ENCODE measurements around the gene NUAK1. TPM values are rescaled to one million over a fixed set of nuclear protein-coding genes. Genes with fewer than 3 reads are reported as not detected.

NUAK1 gene
- under 1 TPM; 0.73 to 0.82 TPM for polyA plus RNA-seq

- Histone ChIP-seq H3K9me3 (ENCODE audit: control insufficient read depth in 2 of 2, insufficient read depth in 1 of 2, low read depth in 1 of 2, low read length in 1 of 2) (no peaks in the 10 kb centered on the region), H3K27me3 (ENCODE audit: control insufficient read depth in 1 of 2, insufficient read depth in 2 of 2, low read length in 2 of 2) (no peaks in the 10 kb centered on the region), H3K4me1 (ENCODE audit: control insufficient read depth in 2 of 2, insufficient read depth in 2 of 2, low read length in 1 of 2) (peaks cover 2 to 9% of the 10 kb centered on the region in 2 donors), H3K36me3 (ENCODE audit: control insufficient read depth in 2 of 2, insufficient read depth in 2 of 2, low read length in 1 of 2) (no peaks in the 10 kb centered on the region), H3K27ac (ENCODE audit: low read depth in 2 of 2, low read length in 1 of 2) (peak within 1 kb of the TSS; percentile 53 to 77), H3K4me3 (ENCODE audit: low read depth in 1 of 2, low read length in 2 of 2) (peak within 1 kb of the TSS; percentile 48 to 63)
- WGBS, 2 donors = 1% methylated on average over 47 to 106 of the region's 106 CpGs
Observed at GRCh38 chr12:106138633-106139421, at the start of gene NUAK1. NUAK1 (minus strand) TSS chr12:106138954; CDS start chr12:106138653, 301 bp downstream.

GRCh38 chr12:106188256-106188655, 49.5 kb upstream of the NUAK1 start:
- Histone ChIP-seq H3K27me3 (ENCODE audit: control insufficient read depth in 1 of 2, insufficient read depth in 2 of 2, low read length in 2 of 2) (no peaks in the 10 kb centered on the region), H3K9me3 (ENCODE audit: control insufficient read depth in 2 of 2, insufficient read depth in 1 of 2, low read depth in 1 of 2, low read length in 1 of 2) (no peaks in the 10 kb centered on the region), H3K4me1 (ENCODE audit: control insufficient read depth in 2 of 2, insufficient read depth in 2 of 2, low read length in 1 of 2) (no peaks in the 10 kb centered on the region), H3K4me3 (ENCODE audit: low read depth in 1 of 2, low read length in 2 of 2) (no peak overlapping the region), H3K27ac (ENCODE audit: low read depth in 2 of 2, low read length in 1 of 2) (no peak overlapping the region), H3K36me3 (ENCODE audit: control insufficient read depth in 2 of 2, insufficient read depth in 2 of 2, low read length in 1 of 2) (no peaks in the 10 kb centered on the region)
- 56% methylated on average over 10 of the region's 10 CpGs for WGBS, 2 donors

DNA sequence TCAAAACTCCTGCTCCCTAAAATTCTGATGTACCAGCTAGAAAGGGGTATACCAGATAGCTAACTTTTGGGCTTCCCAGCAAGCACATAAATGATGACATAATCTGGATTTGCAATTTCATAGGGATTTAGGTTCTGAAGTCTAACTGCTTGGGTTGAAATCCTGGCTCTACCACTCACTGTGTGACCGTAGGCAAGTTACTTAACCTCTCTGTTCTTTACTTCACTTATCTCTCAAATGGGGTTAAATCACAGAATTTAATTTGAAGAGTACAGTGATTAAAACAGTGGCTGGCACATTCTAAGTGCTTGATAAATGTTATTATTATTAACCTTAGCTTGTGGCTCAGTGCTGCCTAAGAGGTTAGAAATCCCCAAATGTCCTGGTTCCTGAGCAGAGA, 49.1 kb upstream of the NUAK1 start:
- 86 to 98% methylated on average over 1 of the region's 1 CpG for WGBS, 2 donors
- Histone ChIP-seq H3K36me3 (ENCODE audit: control insufficient read depth in 2 of 2, insufficient read depth in 2 of 2, low read length in 1 of 2) (no peaks in the 10 kb centered on the region), H3K9me3 (ENCODE audit: control insufficient read depth in 2 of 2, insufficient read depth in 1 of 2, low read depth in 1 of 2, low read length in 1 of 2) (no peaks in the 10 kb centered on the region), H3K4me3 (ENCODE audit: low read depth in 1 of 2, low read length in 2 of 2) (no peak overlapping the region), H3K27me3 (ENCODE audit: control insufficient read depth in 1 of 2, insufficient read depth in 2 of 2, low read length in 2 of 2) (no peaks in the 10 kb centered on the region), H3K4me1 (ENCODE audit: control insufficient read depth in 2 of 2, insufficient read depth in 2 of 2, low read length in 1 of 2) (no peaks in the 10 kb centered on the region), H3K27ac (ENCODE audit: low read depth in 2 of 2, low read length in 1 of 2) (no peak overlapping the region)

DNA sequence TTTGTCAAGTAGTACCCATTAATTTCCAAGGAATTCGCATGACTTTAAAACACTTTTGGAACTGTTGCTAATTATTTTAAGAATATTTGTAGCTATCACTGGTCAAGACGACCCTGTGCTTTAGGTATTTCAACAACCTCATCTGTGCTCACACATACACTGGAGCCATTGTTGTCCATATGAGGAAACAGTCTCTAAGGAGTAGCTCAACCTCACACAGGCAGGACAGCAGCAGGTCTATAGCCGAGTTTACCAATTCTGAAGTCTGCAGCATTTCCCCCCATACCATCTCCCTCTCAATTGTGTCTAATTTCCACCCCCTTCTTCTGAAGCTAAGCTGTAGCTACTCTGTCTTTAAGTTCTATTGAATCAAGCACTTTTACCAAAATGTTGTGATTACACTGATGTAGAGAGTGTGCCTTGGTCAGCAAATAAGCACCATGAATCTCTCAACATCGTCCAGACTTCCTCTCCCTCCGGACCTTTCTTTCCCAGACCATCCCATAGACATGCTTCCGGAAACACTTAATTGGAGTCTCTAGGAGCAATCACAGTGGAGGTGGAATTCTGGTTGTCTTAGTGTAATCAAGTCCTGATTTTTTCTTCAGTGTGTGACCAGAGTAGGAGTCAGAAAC, 48.5 kb upstream of the NUAK1 start:
- no peaks in the 10 kb centered on the region for H3K4me1 ChIP-seq (ENCODE audit: control insufficient read depth in 2 of 2, insufficient read depth in 2 of 2, low read length in 1 of 2)
- 61 to 64% methylated on average over 6 of the region's 6 CpGs for WGBS, 2 donors
- H3K27me3 ChIP-seq (ENCODE audit: control insufficient read depth in 1 of 2, insufficient read depth in 2 of 2, low read length in 2 of 2) = no peaks in the 10 kb centered on the region
- no peaks in the 10 kb centered on the region for H3K36me3 ChIP-seq (ENCODE audit: control insufficient read depth in 2 of 2, insufficient read depth in 2 of 2, low read length in 1 of 2)
- no peak overlapping the region for H3K27ac ChIP-seq (ENCODE audit: low read depth in 2 of 2, low read length in 1 of 2)
- no peak overlapping the region for H3K4me3 ChIP-seq (ENCODE audit: low read depth in 1 of 2, low read length in 2 of 2)
- no peaks in the 10 kb centered on the region for H3K9me3 ChIP-seq (ENCODE audit: control insufficient read depth in 2 of 2, insufficient read depth in 1 of 2, low read depth in 1 of 2, low read length in 1 of 2)

GRCh38 chr12:106183735-106184134, 45.0 kb upstream of the NUAK1 start:
- H3K27ac ChIP-seq (ENCODE audit: low read depth in 2 of 2, low read length in 1 of 2) = no peak overlapping the region
- H3K4me3 ChIP-seq (ENCODE audit: low read depth in 1 of 2, low read length in 2 of 2) = no peak overlapping the region
- peaks cover 0 to 2% of the 10 kb centered on the region in 2 donors for H3K4me1 ChIP-seq (ENCODE audit: control insufficient read depth in 2 of 2, insufficient read depth in 2 of 2, low read length in 1 of 2)
- H3K36me3 ChIP-seq (ENCODE audit: control insufficient read depth in 2 of 2, insufficient read depth in 2 of 2, low read length in 1 of 2) = no peaks in the 10 kb centered on the region
- no peaks in the 10 kb centered on the region for H3K9me3 ChIP-seq (ENCODE audit: control insufficient read depth in 2 of 2, insufficient read depth in 1 of 2, low read depth in 1 of 2, low read length in 1 of 2)
- H3K27me3 ChIP-seq (ENCODE audit: control insufficient read depth in 1 of 2, insufficient read depth in 2 of 2, low read length in 2 of 2) = no peaks in the 10 kb centered on the region
- 86 to 91% methylated on average over 4 of the region's 4 CpGs for WGBS, 2 donors

DNA sequence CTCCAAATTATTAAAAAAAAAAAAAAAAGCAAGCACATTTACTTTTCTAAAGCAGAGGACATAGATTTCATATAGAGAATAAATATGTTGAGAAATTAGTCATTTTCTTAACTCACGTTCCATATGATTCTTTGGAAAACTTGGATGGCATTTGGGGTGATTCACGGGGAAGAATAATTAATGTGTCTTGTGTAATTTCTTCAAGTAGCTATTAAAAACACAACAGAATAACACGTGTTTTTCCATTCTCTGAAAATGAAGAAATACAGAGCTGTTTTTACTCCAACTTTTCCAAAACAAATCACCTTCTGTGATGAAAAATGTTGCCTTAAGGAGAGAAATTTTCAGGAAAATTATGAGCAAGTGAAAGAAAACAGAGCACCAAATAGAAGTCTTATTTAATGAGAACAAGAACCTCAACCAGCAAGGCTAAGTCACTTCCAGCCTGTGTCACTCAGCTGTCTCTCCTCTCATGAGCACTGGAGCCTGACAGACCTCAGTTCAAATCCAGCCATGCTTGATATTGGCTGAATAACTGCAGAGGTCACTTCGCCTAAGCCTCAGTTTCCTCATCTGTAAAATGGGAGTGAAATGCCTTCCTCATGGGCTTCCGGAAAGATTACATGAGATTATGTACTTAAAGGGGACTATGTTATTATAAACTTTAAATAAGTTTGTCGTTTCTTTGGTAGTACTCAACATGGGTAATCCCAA, 42.8 kb upstream of the NUAK1 start:
- no peak overlapping the region for H3K4me3 ChIP-seq (ENCODE audit: low read depth in 1 of 2, low read length in 2 of 2)
- 71 to 78% methylated on average over 6 of the region's 6 CpGs for WGBS, 2 donors
- no peaks in the 10 kb centered on the region for H3K9me3 ChIP-seq (ENCODE audit: control insufficient read depth in 2 of 2, insufficient read depth in 1 of 2, low read depth in 1 of 2, low read length in 1 of 2)
- H3K27me3 ChIP-seq (ENCODE audit: control insufficient read depth in 1 of 2, insufficient read depth in 2 of 2, low read length in 2 of 2) = peaks cover 0 to 2% of the 10 kb centered on the region in 2 donors
- no peak overlapping the region for H3K27ac ChIP-seq (ENCODE audit: low read depth in 2 of 2, low read length in 1 of 2)
- H3K36me3 ChIP-seq (ENCODE audit: control insufficient read depth in 2 of 2, insufficient read depth in 2 of 2, low read length in 1 of 2) = no peaks in the 10 kb centered on the region
- peaks cover 0 to 2% of the 10 kb centered on the region in 2 donors for H3K4me1 ChIP-seq (ENCODE audit: control insufficient read depth in 2 of 2, insufficient read depth in 2 of 2, low read length in 1 of 2)

GRCh38 chr12:106179086-106179485, 40.3 kb upstream of the NUAK1 start:
- 59 to 69% methylated on average over 3 of the region's 3 CpGs for WGBS, 2 donors
- no peaks in the 10 kb centered on the region for H3K36me3 ChIP-seq (ENCODE audit: control insufficient read depth in 2 of 2, insufficient read depth in 2 of 2, low read length in 1 of 2)
- peaks cover 0 to 3% of the 10 kb centered on the region in 2 donors for H3K27me3 ChIP-seq (ENCODE audit: control insufficient read depth in 1 of 2, insufficient read depth in 2 of 2, low read length in 2 of 2)
- H3K4me1 ChIP-seq (ENCODE audit: control insufficient read depth in 2 of 2, insufficient read depth in 2 of 2, low read length in 1 of 2) = peaks cover 0 to 2% of the 10 kb centered on the region in 2 donors
- H3K9me3 ChIP-seq (ENCODE audit: control insufficient read depth in 2 of 2, insufficient read depth in 1 of 2, low read depth in 1 of 2, low read length in 1 of 2) = no peaks in the 10 kb centered on the region
- no peak overlapping the region for H3K27ac ChIP-seq (ENCODE audit: low read depth in 2 of 2, low read length in 1 of 2)
- H3K4me3 ChIP-seq (ENCODE audit: low read depth in 1 of 2, low read length in 2 of 2) = no peak overlapping the region

DNA sequence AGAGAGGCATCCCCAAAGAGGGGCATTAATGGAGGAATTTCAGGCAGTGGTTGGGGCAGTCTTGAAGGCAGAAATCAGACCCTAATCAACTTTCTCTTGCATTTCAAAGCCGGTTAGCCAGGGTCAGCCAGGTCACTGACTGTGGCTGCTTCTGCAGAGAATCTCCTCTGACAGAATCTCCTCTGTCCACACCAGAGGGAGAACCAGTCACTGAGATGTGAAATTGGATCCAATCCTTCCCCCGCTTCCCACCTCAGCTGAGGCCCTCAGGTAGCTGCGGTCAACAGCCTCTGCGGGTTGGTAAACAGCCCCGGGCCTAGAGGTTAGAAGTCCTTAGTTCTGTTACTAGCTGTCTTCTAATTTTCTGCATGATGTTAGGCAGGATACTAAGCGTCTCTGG, 39.8 kb upstream of the NUAK1 start:
- no peak overlapping the region for H3K4me3 ChIP-seq (ENCODE audit: low read depth in 1 of 2, low read length in 2 of 2)
- H3K4me1 ChIP-seq (ENCODE audit: control insufficient read depth in 2 of 2, insufficient read depth in 2 of 2, low read length in 1 of 2) = peaks cover 0 to 2% of the 10 kb centered on the region in 2 donors
- 84 to 90% methylated on average over 6 of the region's 6 CpGs for WGBS, 2 donors
- H3K9me3 ChIP-seq (ENCODE audit: control insufficient read depth in 2 of 2, insufficient read depth in 1 of 2, low read depth in 1 of 2, low read length in 1 of 2) = no peaks in the 10 kb centered on the region
- H3K27ac ChIP-seq (ENCODE audit: low read depth in 2 of 2, low read length in 1 of 2) = no peak overlapping the region
- peaks cover 0 to 3% of the 10 kb centered on the region in 2 donors for H3K27me3 ChIP-seq (ENCODE audit: control insufficient read depth in 1 of 2, insufficient read depth in 2 of 2, low read length in 2 of 2)
- no peaks in the 10 kb centered on the region for H3K36me3 ChIP-seq (ENCODE audit: control insufficient read depth in 2 of 2, insufficient read depth in 2 of 2, low read length in 1 of 2)

GRCh38 chr12:106176560-106176959, 37.8 kb upstream of the NUAK1 start:
- 86 to 88% methylated on average over 3 of the region's 3 CpGs for WGBS, 2 donors
- peaks cover 0 to 2% of the 10 kb centered on the region in 2 donors for H3K4me1 ChIP-seq (ENCODE audit: control insufficient read depth in 2 of 2, insufficient read depth in 2 of 2, low read length in 1 of 2)
- no peak overlapping the region for H3K4me3 ChIP-seq (ENCODE audit: low read depth in 1 of 2, low read length in 2 of 2)
- no peaks in the 10 kb centered on the region for H3K9me3 ChIP-seq (ENCODE audit: control insufficient read depth in 2 of 2, insufficient read depth in 1 of 2, low read depth in 1 of 2, low read length in 1 of 2)
- no peak overlapping the region for H3K27ac ChIP-seq (ENCODE audit: low read depth in 2 of 2, low read length in 1 of 2)
- H3K27me3 ChIP-seq (ENCODE audit: control insufficient read depth in 1 of 2, insufficient read depth in 2 of 2, low read length in 2 of 2) = peaks cover 0 to 3% of the 10 kb centered on the region in 2 donors
- no peaks in the 10 kb centered on the region for H3K36me3 ChIP-seq (ENCODE audit: control insufficient read depth in 2 of 2, insufficient read depth in 2 of 2, low read length in 1 of 2)
